PC-9 (cell line): ENCODE results near the gene CD247. TPM values are rescaled to one million over a fixed set of nuclear protein-coding genes. Genes with fewer than 3 reads are reported as not detected.
A peak's percentile ranks its signal among the peaks of the same experiment; 100 is the strongest.

ENCODE experiments used
- BruUV-seq: library from RNA; stranded (reverse); fragments of 400-500 nt; replicated peaks from 2 replicates; lab custom pipeline; 2021; lab: Mats Ljungman, UMichigan
- CTCF ChIA-PET: fragments of 300-600 bp; sonication (Branson Sonifier 250); formaldehyde crosslinking; loops from one replicate; lab custom pipeline; 2022; ENCODE audit warnings: antibody characterized with exemption; lab: Charles Lee
- POLR2A ChIA-PET: fragments of 300-600 bp; sonication (Branson Sonifier 250); formaldehyde crosslinking; loops from one replicate; lab custom pipeline; 2022; ENCODE audit warnings: antibody characterized with exemption; ENCODE audit not compliant: unreplicated experiment; lab: Charles Lee
- DNase-seq, 2 experiments: peaks; one replicate each; pipeline versions ENCODE4 v3.0.0 to v3.0.0-alpha.2; 2015 to 2022; ENCODE audit warnings: mixed read lengths in 1 of 2
- H2AFZ ChIP-seq: fragments of 200-600 bp; sonication (generic); 2 replicates; pipeline ENCODE4 v1.8.1; 2017; ENCODE audit warnings: antibody characterized with exemption
- H3F3A ChIP-seq: fragments of 200-600 bp; sonication (generic); 2 replicates; pipeline ENCODE4 v1.8.1; 2017; ENCODE audit warnings: antibody characterized with exemption, mild to moderate bottlenecking, low read depth; ENCODE audit not compliant: insufficient read depth
- H3K27ac ChIP-seq: fragments of 200-600 bp; sonication (generic); 2 replicates; pipeline ENCODE4 v1.6.1; 2016; ENCODE audit warnings: mixed run types
- H3K27me3 ChIP-seq: fragments of 200-600 bp; sonication (generic); 2 replicates; pipeline ENCODE4 v1.6.1; 2016; ENCODE audit warnings: low read depth, mixed run types; ENCODE audit not compliant: insufficient read depth
- H3K36me3 ChIP-seq: fragments of 200-600 bp; sonication (generic); 2 replicates; pipeline ENCODE4 v1.6.1; 2016; ENCODE audit warnings: low read depth, mixed run types
- H3K4me1 ChIP-seq: fragments of 200-600 bp; sonication (generic); replicated peaks from 2 replicates; pipeline ENCODE4 v1.6.1; 2016; ENCODE audit warnings: mixed run types; ENCODE audit not compliant: insufficient read depth
- H3K4me2 ChIP-seq: fragments of 200-600 bp; sonication (generic); 2 replicates; pipeline ENCODE4 v1.6.1; 2017; ENCODE audit warnings: mixed run types
- H3K4me3 ChIP-seq: fragments of 200-600 bp; sonication (generic); 2 replicates; pipeline ENCODE4 v1.6.1; 2016; ENCODE audit warnings: mixed run types
- H3K79me2 ChIP-seq: fragments of 200-600 bp; sonication (generic); 2 replicates; pipeline ENCODE4 v1.6.1; 2017; ENCODE audit warnings: low read depth, mixed run types
- H3K9me2 ChIP-seq: fragments of 200-600 bp; sonication (generic); 2 replicates; pipeline ENCODE4 v1.8.1; 2017; ENCODE audit warnings: mild to moderate bottlenecking; ENCODE audit not compliant: insufficient read depth
- H3K9me3 ChIP-seq: fragments of 200-600 bp; sonication (generic); 2 replicates; pipeline ENCODE4 v1.8.1; 2016; ENCODE audit warnings: low read depth; ENCODE audit not compliant: insufficient read depth
- H4K20me1 ChIP-seq: fragments of 200-600 bp; sonication (generic); 2 replicates; pipeline ENCODE4 v1.8.1; 2017; ENCODE audit not compliant: insufficient read depth
- CTCF ChIP-seq: fragments of 200-600 bp; sonication (generic); conservative IDR thresholded peaks from 2 replicates; pipeline ENCODE4 v1.6.1; 2017; ENCODE audit warnings: mixed run types, antibody characterized with exemption, mild to moderate bottlenecking, moderate library complexity
- EZH2 ChIP-seq: fragments of 200-600 bp; sonication (generic); IDR thresholded peaks from 2 replicates; pipeline ENCODE4 v1.8.0; 2017; ENCODE audit warnings: antibody characterized with exemption, low read depth
- intact Hi-C: fragments of 100-400 bp; cut with micrococcal nuclease; formaldehyde crosslinking; loops from one replicate; pipeline ENCODE4 v1.10.0; 2022; ENCODE audit not compliant: unreplicated experiment
- total RNA-seq: library from RNA; stranded (reverse); gene quantifications from 2 replicates; pipeline ENCODE4 v1.2.3, GENCODE V29; 2021

Gene CD247
- total RNA-seq, 1 experiment from 2014 or later = not detected

- Histone ChIP-seq H3K4me1 (no peaks in the 10 kb centered on the region), H2AFZ (no peak overlapping the region), H3K9me2 (no peaks in the 10 kb centered on the region), H4K20me1 (no peaks in the 10 kb centered on the region), H3K36me3 (no peaks in the 10 kb centered on the region), H3K4me2 (no peak overlapping the region), H3K27me3 (no peaks in the 10 kb centered on the region), H3K9me3 (no peaks in the 10 kb centered on the region), H3K79me2 (no peaks in the 10 kb centered on the region), H3K4me3 (no peak overlapping the region), H3K27ac (no peak overlapping the region), H3F3A (no peaks in the 10 kb centered on the region)
- BruUV-seq = no TSS peak
- ChIA-PET CTCF (no interaction called here), POLR2A (no interaction called here)
- intact Hi-C loops = no loop called here
- no peak for DNase-seq
- no peak for TF ChIP-seq EZH2
- no peak for TF ChIP-seq CTCF
Observed at GRCh38 chr1:167430849-167431242, 87.5 kb downstream of the CD247 start.

GRCh38 chr1:167430134-167430848, 88.0 kb downstream of the CD247 start:
- CTCF ChIA-PET = no interaction called here

GRCh38 chr1:167429612-167430011, 88.7 kb downstream of the CD247 start:
- BruUV-seq = no TSS peak
- no peaks in the 10 kb centered on the region for H3F3A ChIP-seq
- no peaks in the 10 kb centered on the region for H3K4me1 ChIP-seq
- no peak overlapping the region for H2AFZ ChIP-seq
- intact Hi-C loops = no loop called here
- H4K20me1 ChIP-seq = no peaks in the 10 kb centered on the region
- H3K27ac ChIP-seq = no peak overlapping the region
- H3K4me2 ChIP-seq = no peak overlapping the region
- H3K27me3 ChIP-seq = no peaks in the 10 kb centered on the region
- no peak for DNase-seq
- H3K4me3 ChIP-seq = no peak overlapping the region
- H3K79me2 ChIP-seq = no peaks in the 10 kb centered on the region
- H3K36me3 ChIP-seq = no peaks in the 10 kb centered on the region
- H3K9me3 ChIP-seq = no peaks in the 10 kb centered on the region
- H3K9me2 ChIP-seq = no peaks in the 10 kb centered on the region
- ChIA-PET CTCF (no interaction called here), POLR2A (no interaction called here)
- no peak for TF ChIP-seq CTCF

More at GRCh38 chr1:167430134-167430848, 88.0 kb downstream of the CD247 start:
- POLR2A ChIA-PET = no interaction called here
- Histone ChIP-seq H3K4me3 (no peak overlapping the region), H3K9me2 (no peaks in the 10 kb centered on the region), H3F3A (no peaks in the 10 kb centered on the region), H3K9me3 (no peaks in the 10 kb centered on the region), H3K4me1 (no peaks in the 10 kb centered on the region), H2AFZ (no peak overlapping the region), H3K36me3 (no peaks in the 10 kb centered on the region), H4K20me1 (no peaks in the 10 kb centered on the region), H3K4me2 (no peak overlapping the region), H3K79me2 (no peaks in the 10 kb centered on the region), H3K27ac (no peak overlapping the region), H3K27me3 (no peaks in the 10 kb centered on the region)
- TSS peak; percentile 15 for BruUV-seq
- intact Hi-C loops = no loop called here
- TF ChIP-seq CTCF (no peak), EZH2 (no peak)
- DNase-seq = no peak
